Mesodermal cell (in vitro differentiated cells): Measurements from ENCODE around the gene ZNF83.
"Not testable (repeated sequence)": the region's sequence is repeated elsewhere in the genome, so short reads cannot be mapped to it uniquely, and the experiment has no call there.

Experiments
- H3K27ac ChIP-seq: 2 replicates; pipeline ENCODE4 v1.7.0; 2013; ENCODE audit warnings: mild to moderate bottlenecking, low read depth, low read length, moderate library complexity; ENCODE audit not compliant: severe bottlenecking
- H3K36me3 ChIP-seq: 2 replicates; pipeline ENCODE4 v1.7.1; 2013; ENCODE audit warnings: mild to moderate bottlenecking, low read length, moderate library complexity; ENCODE audit not compliant: control insufficient read depth, insufficient read depth
- H3K4me1 ChIP-seq: one replicate; pipeline ENCODE4 v1.7.1; 2013; ENCODE audit warnings: mild to moderate bottlenecking, low read length; ENCODE audit not compliant: insufficient read depth, control insufficient read depth, poor library complexity, severe bottlenecking
- H3K4me3 ChIP-seq: 2 replicates; pipeline ENCODE4 v1.7.0; 2013; ENCODE audit warnings: low read length, control low read depth, mild to moderate bottlenecking; ENCODE audit not compliant: insufficient read depth, poor library complexity, severe bottlenecking; ENCODE audit errors: extremely low read depth
- H3K9me3 ChIP-seq: 2 replicates; pipeline ENCODE4 v1.7.1; 2013; ENCODE audit warnings: mild to moderate bottlenecking, low read length, moderate library complexity; ENCODE audit not compliant: control insufficient read depth
- WGBS, 2 experiments: methylation state at CpG; one replicate each; pipeline ENCODE4 v1.1.5; 2013; ENCODE audit warnings: missing lambda C conversion rate in 2 of 2; ENCODE audit not compliant: insufficient coverage in 2 of 2; 5-methylcytosine and 5-hydroxymethylcytosine counted together

Gene ZNF83

DNA sequence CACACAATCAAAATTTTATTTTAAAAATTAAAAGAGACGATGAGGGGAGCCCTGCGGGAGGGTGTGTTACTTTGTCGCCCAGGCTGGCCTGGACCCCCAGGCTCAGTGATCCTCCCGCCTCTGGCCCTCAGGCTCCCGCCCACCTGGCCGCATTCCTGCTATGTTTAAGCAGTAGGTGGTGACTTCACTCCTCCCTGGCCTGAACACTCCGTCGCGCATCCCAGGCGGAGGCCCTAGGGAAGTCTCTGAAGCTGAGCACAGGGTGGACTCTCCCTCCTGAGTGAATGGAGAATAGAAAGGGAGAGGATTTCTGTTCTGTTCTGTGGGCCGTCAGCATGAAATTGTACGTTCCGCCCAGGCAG lies 68.5 kb downstream of the ZNF83 start:
- not testable (repeated sequence) for H3K4me1 ChIP-seq, H3K9me3 ChIP-seq
- Histone ChIP-seq H3K27ac (peak overlapping the region; percentile 88), H3K4me3 (peak overlapping the region; percentile 69), H3K36me3 (peaks cover 32% of the 10 kb centered on the region)
- whole genome bisulfite sequencing, 2 experiments = 3 to 17% methylated on average over 5 to 6 of the region's 13 CpGs

DNA sequence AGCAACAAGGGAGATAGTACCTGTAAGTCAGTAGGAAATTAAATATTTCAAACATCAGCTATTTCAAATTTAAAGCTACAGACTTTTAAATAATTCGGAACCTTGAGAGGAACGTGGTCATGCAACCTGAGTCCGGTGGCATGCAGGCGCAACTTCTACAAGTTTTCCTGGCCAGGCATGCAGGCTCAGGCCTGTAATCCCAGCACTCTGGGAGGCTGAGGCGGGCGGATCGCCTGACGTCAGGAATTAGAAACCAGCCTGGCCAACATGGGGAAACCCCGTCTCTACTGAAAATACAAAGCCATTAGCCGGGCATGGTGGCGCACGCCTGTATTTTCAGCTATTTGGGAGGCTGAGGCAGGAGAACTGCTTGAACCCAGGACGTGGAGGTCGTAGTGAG lies 70.2 kb downstream of the ZNF83 start:
- peaks cover 32% of the 10 kb centered on the region for H3K36me3 ChIP-seq
- H3K4me3 ChIP-seq = no peak overlapping the region
- peaks cover 8% of the 10 kb centered on the region for H3K9me3 ChIP-seq
- WGBS, 2 experiments = 92 to 98% methylated on average over 11 to 12 of the region's 14 CpGs
- H3K27ac ChIP-seq = no peak overlapping the region
- H3K4me1 ChIP-seq = no peaks in the 10 kb centered on the region

DNA sequence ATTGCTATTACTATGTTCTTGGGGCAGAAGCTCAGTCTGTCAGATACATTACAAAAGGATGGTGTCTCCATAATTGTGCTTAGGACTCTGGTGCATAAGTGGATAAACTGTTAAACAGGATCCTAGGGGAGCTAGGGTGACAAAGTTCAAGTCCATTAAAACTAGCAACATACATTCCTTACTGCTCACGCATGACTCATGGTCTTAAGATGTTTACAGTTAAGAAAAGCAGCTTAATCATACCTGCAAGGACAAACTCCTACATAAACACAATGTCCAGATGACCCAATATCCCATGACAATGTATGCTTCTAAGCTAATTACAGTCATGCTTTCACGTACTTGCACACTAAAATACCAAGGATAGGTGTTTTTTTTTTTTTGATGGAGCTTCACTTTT lies 71.6 kb downstream of the ZNF83 start:
- Histone ChIP-seq H3K36me3 (peaks cover 33% of the 10 kb centered on the region), H3K27ac (no peak overlapping the region), H3K4me1 (no peaks in the 10 kb centered on the region), H3K9me3 (peaks cover 8% of the 10 kb centered on the region), H3K4me3 (no peak overlapping the region)
- WGBS, 2 experiments = 79 to 100% methylated on average over 1 to 2 of the region's 2 CpGs

DNA sequence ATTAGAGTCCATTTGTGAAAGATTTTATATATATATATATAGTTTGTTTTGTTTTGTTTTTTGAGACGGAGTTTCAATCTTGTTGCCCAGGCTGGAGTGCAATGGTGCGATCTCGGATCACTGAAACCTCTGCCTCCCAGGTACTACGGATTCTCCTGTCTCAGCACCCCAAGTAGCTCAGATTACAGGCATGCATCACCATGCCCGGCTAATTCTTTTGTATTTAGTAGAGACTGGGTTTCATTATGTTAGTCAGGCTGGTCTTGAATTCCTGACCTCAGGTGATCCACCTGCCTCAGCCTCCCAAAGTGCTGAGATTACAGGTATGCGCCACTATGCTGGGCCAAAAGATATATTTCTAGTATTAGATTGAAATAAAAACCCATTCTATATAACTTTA lies 72.0 kb downstream of the ZNF83 start:
- H3K4me1 ChIP-seq = no peaks in the 10 kb centered on the region
- H3K27ac ChIP-seq = no peak overlapping the region
- no peak overlapping the region for H3K4me3 ChIP-seq
- peaks cover 8% of the 10 kb centered on the region for H3K9me3 ChIP-seq
- peaks cover 34% of the 10 kb centered on the region for H3K36me3 ChIP-seq
- WGBS, 2 experiments = 79% methylated on average over 4 of the region's 6 CpGs; no CpG with 5 or more reads in 1 of the 2 experiments
